ENCODE measurements around the gene AFDN.

The AFDN gene

GRCh38 chr6:167877994-167878779, 51.5 kb downstream of the AFDN start:
- no peak for DNase-seq

- DNase-seq, result no peak
Measured at GRCh38 chr6:167879612-167880011, 52.9 kb downstream of the AFDN start.

DNA sequence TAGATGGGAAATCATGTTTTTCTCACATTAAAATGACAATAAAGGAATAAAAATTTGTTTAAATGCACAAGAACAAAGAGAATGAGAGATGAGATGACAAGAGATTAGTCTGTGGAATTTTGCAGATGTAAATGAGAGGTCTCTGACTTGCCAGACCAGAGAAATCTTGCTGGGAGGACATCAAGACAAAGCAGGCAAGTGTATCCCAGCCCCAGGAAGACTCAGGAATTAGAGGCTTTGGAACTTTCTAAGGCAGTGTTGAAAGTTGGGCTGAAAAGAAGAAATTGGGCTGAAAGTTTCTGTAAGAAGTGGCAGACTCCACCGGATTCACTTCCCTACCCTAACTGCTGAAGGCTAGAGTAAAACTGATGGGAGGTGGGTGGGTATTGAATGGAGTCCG, 54.6 kb downstream of the AFDN start:
- DNase-seq, result no peak

GRCh38 chr6:167882244-167882643, 55.5 kb downstream of the AFDN start:
- no peak for DNase-seq

- DNase-seq, result no peak
Measured at GRCh38 chr6:167888098-167888497, 61.4 kb downstream of the AFDN start.

DNA sequence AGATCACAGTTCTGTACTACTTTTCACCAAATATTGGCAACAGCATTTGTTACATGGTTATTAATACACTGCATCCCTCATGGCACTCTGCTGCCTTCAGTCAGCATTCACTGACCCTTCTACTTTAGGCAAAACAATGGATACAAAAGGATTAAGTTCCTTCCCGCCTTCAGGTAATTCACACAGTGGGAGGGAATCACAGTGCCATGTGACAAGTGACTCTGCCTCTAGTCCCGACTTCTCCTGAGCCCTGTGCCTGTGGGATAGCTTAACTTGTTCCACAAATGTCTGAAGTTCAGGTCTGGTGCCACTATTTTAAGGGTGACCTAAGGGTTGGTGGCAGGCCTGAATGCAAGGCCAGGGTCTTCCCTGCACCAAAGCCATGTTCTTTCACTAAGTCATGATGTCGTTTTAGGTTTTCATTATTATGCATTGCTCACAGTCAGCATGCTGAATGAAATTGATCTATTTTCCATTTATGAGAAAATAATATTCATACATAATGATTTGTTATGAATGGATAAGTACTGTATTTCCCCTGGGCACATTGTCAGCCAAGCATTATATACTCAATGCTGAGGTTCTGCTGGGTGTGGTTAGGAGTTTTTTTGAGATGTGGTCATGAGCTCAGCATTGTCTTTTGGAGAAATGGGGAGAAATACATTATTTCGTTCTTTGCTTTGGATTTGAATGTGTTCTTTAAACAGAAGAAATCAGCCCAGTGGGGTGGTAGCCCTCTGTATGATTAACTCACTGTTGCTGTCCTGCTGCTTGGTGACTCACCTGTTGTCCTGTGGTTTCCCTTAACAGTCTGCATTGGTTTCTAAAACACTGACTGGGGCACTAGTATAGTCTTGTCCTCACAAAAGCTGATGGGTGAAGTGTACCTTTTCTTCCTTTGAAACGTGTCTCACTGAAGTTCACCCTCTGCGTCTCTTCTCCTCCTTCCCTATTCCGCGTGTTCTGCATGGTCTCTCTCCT, 66.4 kb downstream of the AFDN start:
- peak; percentile 25 for DNase-seq

DNA sequence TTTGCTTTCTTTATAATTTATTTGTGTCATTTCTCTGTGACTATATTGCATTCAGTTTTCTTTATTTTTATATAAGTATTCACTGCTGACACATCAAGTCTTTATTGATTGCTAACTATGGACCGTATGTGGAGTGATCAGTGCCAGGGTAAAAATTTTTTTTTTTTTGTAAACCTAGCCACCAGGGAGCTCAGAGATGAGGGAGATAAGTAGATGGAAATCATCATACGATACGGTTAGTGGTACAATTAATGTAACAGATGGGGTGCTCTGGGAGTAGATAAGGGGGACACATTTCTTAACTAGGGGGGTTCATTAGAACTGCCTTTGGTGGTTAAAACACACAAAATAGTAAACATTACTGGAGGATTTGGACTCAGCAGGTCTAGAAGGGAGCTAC, 68.3 kb downstream of the AFDN start:
- DNase-seq, result no peak

DNA sequence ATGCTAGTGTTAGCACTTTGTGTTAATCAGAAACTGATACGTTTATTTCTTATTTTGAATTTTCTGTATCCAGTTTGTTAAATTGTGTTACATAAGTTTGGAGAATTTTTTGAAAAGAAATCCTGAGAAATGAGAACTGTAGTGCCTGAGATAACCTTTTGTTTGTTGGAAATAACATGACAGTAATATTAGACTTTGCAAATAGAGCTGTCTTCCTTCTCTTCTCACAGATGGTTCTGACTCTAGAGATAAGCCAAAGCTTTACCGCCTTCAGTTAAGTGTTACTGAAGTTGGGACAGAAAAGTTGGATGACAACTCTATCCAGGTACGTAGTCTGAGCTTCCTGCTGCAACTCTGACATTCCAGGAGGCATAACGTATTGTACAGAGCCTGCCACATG, 69.9 kb downstream of the AFDN start:
- no peak for DNase-seq

GRCh38 chr6:167898673-167899311, 72.1 kb downstream of the AFDN start:
- peak; percentile 44 for DNase-seq

- DNase-seq, result no peak
Measured at GRCh38 chr6:167904791-167905190, 78.1 kb downstream of the AFDN start.

DNA sequence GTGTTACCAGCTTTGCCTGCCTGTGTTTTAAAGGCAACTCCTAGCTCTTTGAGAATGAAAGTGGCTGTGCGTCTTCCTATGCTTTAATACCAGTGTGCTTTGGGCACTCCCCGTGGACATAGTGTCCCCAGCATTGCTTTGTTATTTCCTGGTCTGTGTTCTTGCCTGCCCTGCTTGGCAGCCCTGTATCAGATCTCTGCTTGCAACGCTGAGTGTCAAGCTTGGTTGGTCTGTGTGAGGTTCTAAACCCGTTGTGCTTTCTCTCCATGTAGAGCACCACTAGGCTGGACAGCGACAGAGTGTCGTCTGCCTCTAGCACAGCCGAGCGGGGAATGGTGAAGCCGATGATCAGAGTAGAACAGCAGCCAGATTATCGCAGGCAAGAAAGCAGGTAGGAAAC, 80.2 kb downstream of the AFDN start:
- DNase-seq, result no peak

DNA sequence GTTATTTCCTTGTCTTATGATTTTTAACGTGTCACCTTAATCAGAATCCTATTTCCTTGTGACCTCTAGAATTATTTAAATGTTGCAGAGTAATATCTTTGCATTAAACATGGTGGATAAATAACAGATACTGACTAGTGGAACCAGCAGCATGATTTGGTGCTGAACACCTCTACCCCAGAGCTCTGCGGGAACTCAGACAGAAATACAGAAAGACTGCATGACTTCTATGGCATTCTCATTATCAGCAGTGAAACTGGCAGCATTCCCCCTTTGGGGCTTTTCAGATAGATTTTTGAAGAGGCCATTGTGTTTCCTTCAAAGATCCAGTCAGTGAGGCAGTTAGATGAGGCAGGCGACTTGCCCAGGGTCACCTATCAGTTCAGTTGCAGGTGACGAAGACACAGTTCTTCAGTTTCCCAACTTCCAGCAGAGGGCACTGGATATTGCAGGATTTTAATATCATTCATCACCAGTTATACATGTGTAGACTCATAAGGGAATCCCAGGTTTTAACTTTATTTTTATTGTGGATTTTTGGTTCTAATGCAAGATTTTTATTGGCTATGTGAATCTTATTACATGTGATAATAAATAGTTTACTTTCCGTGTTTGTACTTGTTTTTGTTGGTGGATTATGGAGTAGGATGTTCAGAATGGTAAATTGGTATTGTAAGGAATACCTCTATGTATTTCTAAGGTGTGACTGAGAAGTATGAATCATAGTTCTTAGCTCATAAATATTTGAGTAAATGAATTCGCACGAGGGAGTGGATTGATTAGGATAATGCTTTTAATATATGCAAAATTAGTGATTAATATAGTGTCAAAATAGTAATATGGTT, 81.3 kb downstream of the AFDN start:
- DNase-seq, result peak; percentile 50

- no peak for DNase-seq
Measured at GRCh38 chr6:167910007-167910406, 83.3 kb downstream of the AFDN start.

DNA sequence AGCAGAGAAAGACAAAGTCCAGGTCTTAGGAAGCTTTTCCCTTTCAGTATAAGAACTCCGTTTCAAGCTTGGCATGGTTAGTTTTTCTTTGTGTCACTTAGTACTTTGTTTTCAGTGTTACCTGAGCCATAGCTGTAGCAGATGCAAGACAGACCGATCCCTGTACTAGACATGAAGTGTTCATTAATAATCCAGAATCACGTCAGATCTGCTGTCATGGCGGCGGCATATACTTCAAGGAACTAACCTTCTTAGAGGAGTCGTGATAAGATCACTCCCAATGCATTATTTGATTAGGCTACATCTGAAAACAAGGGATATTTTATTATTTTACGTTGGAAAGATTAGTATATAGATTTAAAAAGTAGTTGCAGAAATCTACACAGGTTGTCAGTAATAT, 83.9 kb downstream of the AFDN start:
- DNase-seq, result no peak

GRCh38 chr6:167912494-167912893, 85.8 kb downstream of the AFDN start:
- DNase-seq, result no peak

DNA sequence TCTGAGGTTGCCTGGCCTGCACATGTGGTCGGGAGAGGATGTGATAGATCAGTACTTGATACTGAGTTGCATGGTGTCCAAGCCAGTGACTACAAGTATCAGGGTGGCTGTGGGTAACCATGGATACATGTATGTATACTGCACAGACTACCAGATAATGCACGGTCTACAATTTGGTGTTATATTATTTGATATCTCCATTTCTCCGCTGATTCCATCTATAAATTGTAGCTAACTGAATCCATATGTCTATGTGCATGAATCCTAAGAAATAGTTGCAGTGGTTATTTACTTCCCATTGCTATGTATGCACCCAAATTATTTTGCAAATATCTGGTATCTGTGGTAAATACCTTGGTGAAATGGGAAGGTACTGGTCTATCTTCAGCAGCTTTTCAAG, 87.0 kb downstream of the AFDN start:
- DNase-seq, result no peak

DNA sequence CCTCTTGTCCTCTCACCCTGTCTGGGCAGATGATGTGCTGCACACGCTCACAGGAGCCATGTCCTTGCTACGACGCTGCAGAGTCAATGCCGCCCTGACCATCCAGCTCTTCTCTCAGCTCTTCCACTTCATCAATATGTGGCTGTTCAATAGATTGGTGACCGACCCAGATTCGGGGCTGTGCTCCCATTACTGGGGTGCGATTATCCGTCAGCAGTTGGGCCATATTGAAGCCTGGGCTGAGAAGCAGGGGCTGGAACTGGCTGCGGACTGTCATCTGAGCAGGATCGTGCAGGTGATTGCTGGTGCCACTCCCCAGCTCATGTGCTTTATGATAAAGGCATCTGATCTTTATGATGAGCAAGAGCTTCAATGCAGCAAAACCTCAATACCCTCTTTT, 88.4 kb downstream of the AFDN start:
- DNase-seq, result no peak

DNA sequence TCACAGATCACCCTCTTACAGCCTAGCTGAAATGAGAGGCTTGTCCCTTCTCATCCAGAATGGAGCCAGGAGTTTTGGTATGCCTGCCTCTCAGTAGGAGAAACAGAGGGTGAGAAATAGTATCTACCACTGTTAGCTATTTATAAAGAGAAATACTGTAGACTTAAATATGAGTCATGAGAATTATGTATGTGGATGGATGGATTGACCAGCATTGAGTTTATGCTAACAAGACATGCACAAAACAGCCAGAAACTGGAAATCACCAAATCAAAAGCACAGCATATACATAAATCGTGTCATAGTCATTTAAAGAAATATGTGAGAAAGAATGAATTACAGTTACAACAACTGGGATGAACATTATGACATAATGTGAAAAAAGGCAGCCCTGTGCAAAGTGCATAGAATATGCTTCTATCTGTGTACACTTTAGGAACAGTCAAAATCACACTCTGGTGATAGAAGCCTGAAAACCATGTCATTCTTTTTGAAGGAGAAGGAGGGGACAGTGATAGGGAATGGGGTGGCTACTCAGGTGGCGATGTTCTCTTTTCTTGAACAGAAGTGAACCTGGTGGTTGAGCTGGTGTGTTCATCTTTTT, 90.9 kb downstream of the AFDN start:
- DNase-seq, result no peak

DNA sequence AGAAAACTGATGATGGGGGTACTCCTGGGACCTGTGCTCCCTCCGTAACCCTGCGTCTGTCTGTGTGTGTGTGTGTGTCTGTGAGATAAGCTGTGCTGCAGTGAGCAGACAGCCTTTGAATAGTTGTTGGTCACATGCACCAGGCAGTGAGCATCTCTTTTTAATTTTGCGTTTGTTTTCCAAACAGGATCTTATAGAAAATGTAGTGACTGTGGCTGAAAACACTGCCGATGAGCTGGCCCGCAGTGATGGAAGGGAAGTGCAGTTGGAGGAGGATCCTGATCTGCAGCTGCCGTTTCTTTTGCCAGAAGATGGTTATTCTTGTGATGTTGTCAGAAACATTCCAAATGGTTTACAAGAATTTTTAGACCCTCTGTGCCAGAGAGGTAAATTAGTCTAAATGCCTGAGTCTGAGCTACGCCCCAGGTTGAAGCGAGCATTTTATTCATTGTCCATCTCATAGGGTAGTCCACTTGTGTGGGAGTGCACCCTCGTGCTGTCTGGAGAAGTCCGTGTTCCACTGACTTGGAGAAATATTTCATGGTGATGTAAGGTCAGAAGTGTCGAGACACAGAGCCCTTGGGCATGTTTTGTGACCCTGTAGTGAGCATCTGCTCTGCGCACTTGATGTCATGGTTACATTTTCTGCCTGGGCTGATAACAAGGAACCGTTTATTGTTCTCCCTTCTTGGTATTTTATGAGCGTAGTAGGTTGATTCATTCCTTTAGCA, 92.0 kb downstream of the AFDN start:
- DNase-seq, result no peak

GRCh38 chr6:167919349-167919748, 92.6 kb downstream of the AFDN start:
- DNase-seq, result no peak

DNA sequence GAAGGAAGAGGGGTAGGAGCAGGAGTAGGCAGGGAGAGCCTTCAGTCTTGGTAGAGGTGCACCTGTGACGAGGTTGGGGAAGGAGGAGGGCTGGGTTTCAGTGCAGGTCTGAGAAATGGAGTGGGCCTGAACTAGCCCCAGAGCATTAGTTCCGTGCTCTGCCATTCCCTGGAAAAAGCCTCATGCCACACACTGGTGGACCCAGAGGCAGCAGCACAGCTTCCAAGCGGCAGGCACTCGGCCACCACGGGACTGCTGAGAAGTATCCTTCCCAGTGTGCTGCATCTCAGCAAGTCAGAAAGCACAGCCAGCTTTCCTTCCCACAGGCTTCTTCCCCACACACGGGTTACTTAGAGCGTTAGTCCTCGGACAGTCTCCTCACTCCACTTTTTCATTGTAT, 93.5 kb downstream of the AFDN start:
- no peak for DNase-seq
